Inflammatory macrophage treated with lipopolysaccharide for 4 hours (primary cell): ENCODE data around the gene LTB.
"Not testable (repeated sequence)": the region's sequence is repeated elsewhere in the genome, so short reads cannot be mapped to it uniquely, and the experiment has no call there.

Experiments used
- DNase-seq: peaks from one replicate; pipeline ENCODE4 v3.0.0-alpha.2; 2020

The LTB gene

GRCh38 chr6:31607317-31607716 is 25.1 kb upstream of the LTB start:
- no peak for DNase-seq

GRCh38 chr6:31597006-31597405 is 14.8 kb upstream of the LTB start:
- peak; percentile 60 for DNase-seq

GRCh38 chr6:31592396-31592771 is 10.2 kb upstream of the LTB start:
- DNase-seq = no peak

GRCh38 chr6:31590691-31591090 is 8.5 kb upstream of the LTB start:
- DNase-seq = not testable (repeated sequence)

GRCh38 chr6:31588871-31589650 is 6.8 kb upstream of the LTB start:
- peak; percentile 73 for DNase-seq

GRCh38 chr6:31587791-31588777 is 5.9 kb upstream of the LTB start:
- peak; percentile 55 for DNase-seq

- DNase-seq = peak; percentile 57
These were observed 4.5 kb upstream of the LTB start for GRCh38 chr6:31586599-31587281.

- peak; percentile 74 for DNase-seq
These were observed 3.8 kb upstream of the LTB start, which contains the start of gene LST1 for GRCh38 chr6:31586008-31586407. LST1 (plus strand) TSS chr6:31586277; CDS start chr6:31587300, 1,023 bp downstream.

GRCh38 chr6:31585491-31585890 is 3.3 kb upstream of the LTB start:
- peak; percentile 30 for DNase-seq

- DNase-seq = no peak
These were observed 592 bp downstream of the LTB start for GRCh38 chr6:31581434-31582229.

- peak; percentile 75 for DNase-seq
These were observed 1.3 kb downstream of the LTB start for GRCh38 chr6:31580807-31581433.

GRCh38 chr6:31580438-31580740 is 1.8 kb downstream of the LTB start:
- no peak for DNase-seq

- peak; percentile 44 for DNase-seq
These were observed 2.4 kb downstream of the LTB start for GRCh38 chr6:31579546-31580437.

GRCh38 chr6:31579119-31579505 is 3.1 kb downstream of the LTB start:
- peak; percentile 52 for DNase-seq

GRCh38 chr6:31578184-31579118 is 3.8 kb downstream of the LTB start:
- DNase-seq = peak; percentile 64

- peak; percentile 54 for DNase-seq
These were observed 4.7 kb downstream of the LTB start for GRCh38 chr6:31577579-31577966.

- DNase-seq = peak; percentile 83
These were observed 5.2 kb downstream of the LTB start for GRCh38 chr6:31576897-31577578.

- peak; percentile 64 for DNase-seq
These were observed 6.1 kb downstream of the LTB start for GRCh38 chr6:31575952-31576685.
